H9 (cell line): ENCODE results near the gene FCN1. TPM values are rescaled to one million over a fixed set of nuclear protein-coding genes. Genes with fewer than 3 reads are reported as not detected.

Source experiments
- DNase-seq: peaks from one replicate; pipeline ENCODE4 v3.0.0-alpha.2; 2017
- H2AFZ ChIP-seq: one replicate; pipeline ENCODE4 v1.6.1; 2013; ENCODE audit warnings: mild to moderate bottlenecking, low read length, control low read depth, moderate library complexity
- H2AK5ac ChIP-seq: 2 replicates; pipeline ENCODE4 v1.6.1; 2013; ENCODE audit warnings: low read length, control low read depth, mixed read lengths; ENCODE audit not compliant: insufficient read length
- H2BK120ac ChIP-seq: one replicate; pipeline ENCODE4 v1.6.1; 2013; ENCODE audit warnings: low read depth, mild to moderate bottlenecking, low read length, control low read depth, inconsistent platforms; ENCODE audit not compliant: poor library complexity, severe bottlenecking
- H2BK12ac ChIP-seq: 2 replicates; pipeline ENCODE4 v1.6.1; 2013; ENCODE audit warnings: low read length, control low read depth, mixed read lengths, low read depth; ENCODE audit not compliant: insufficient read length
- H2BK15ac ChIP-seq: 2 replicates; pipeline ENCODE4 v1.6.1; 2013; ENCODE audit warnings: low read depth, low read length, control low read depth
- H2BK20ac ChIP-seq: one replicate; pipeline ENCODE4 v1.6.1; 2013; ENCODE audit warnings: low read depth, mild to moderate bottlenecking, low read length, control low read depth, inconsistent platforms; ENCODE audit not compliant: poor library complexity, severe bottlenecking
- H2BK5ac ChIP-seq: 2 replicates; pipeline ENCODE4 v1.6.1; 2013; ENCODE audit warnings: low read length, control low read depth, mixed read lengths; ENCODE audit not compliant: insufficient read length
- H3K14ac ChIP-seq: 2 replicates; pipeline ENCODE4 v1.6.1; 2013; ENCODE audit warnings: low read length, control low read depth; ENCODE audit not compliant: insufficient read depth
- H3K18ac ChIP-seq: 2 replicates; pipeline ENCODE4 v1.6.1; 2013; ENCODE audit warnings: low read depth, mild to moderate bottlenecking, mixed read lengths, low read length, control low read depth; ENCODE audit not compliant: insufficient read length
- H3K23ac ChIP-seq: 2 replicates; pipeline ENCODE4 v1.6.1; 2013; ENCODE audit warnings: low read length, control low read depth, mixed read lengths, low read depth; ENCODE audit not compliant: insufficient read length
- H3K23me2 ChIP-seq: 2 replicates; pipeline ENCODE4 v1.6.1; 2013; ENCODE audit warnings: low read depth, mild to moderate bottlenecking, mixed read lengths, low read length, control low read depth; ENCODE audit not compliant: insufficient read length, poor library complexity, severe bottlenecking
- H3K27ac ChIP-seq: 2 replicates; pipeline ENCODE4 v1.5.1; 2013; ENCODE audit warnings: low read length, control low read depth, mixed read lengths, low read depth; ENCODE audit not compliant: insufficient read length
- H3K27me3 ChIP-seq: 2 replicates; pipeline ENCODE4 v1.6.1; 2013; ENCODE audit warnings: low read length, control low read depth, inconsistent platforms; ENCODE audit not compliant: insufficient read depth
- H3K4ac ChIP-seq: 2 replicates; pipeline ENCODE4 v1.6.1; 2013; ENCODE audit warnings: low read depth, mild to moderate bottlenecking, control low read depth, inconsistent platforms, low read length, moderate library complexity
- H3K4me1 ChIP-seq: 2 replicates; pipeline ENCODE4 v1.6.1; 2013; ENCODE audit warnings: low read length, control low read depth, inconsistent platforms; ENCODE audit not compliant: insufficient read depth
- H3K4me2 ChIP-seq: 2 replicates; pipeline ENCODE4 v1.6.1; 2013; ENCODE audit warnings: low read length, control low read depth, mixed read lengths; ENCODE audit not compliant: insufficient read length, insufficient read depth
- H3K56ac ChIP-seq: 2 replicates; pipeline ENCODE4 v1.6.1; 2013; ENCODE audit warnings: low read depth, mild to moderate bottlenecking, mixed read lengths, low read length, control low read depth; ENCODE audit not compliant: insufficient read length
- H3K79me1 ChIP-seq: 2 replicates; pipeline ENCODE4 v1.6.1; 2013; ENCODE audit warnings: low read depth, mild to moderate bottlenecking, moderate library complexity, low read length, control low read depth, inconsistent platforms; ENCODE audit not compliant: insufficient read depth, poor library complexity, severe bottlenecking
- H3K79me2 ChIP-seq: 2 replicates; pipeline ENCODE4 v1.6.1; 2013; ENCODE audit warnings: low read length, control low read depth, inconsistent platforms; ENCODE audit not compliant: insufficient read depth
- H3K9ac ChIP-seq: 2 replicates; pipeline ENCODE4 v1.6.1; 2013; ENCODE audit warnings: low read length, control low read depth, mixed read lengths; ENCODE audit not compliant: insufficient read length; ENCODE audit errors: extremely low read depth
- H3K9me3 ChIP-seq: one replicate; pipeline ENCODE4 v1.6.1; 2013; ENCODE audit warnings: low read depth, low read length, inconsistent platforms; ENCODE audit not compliant: control insufficient read depth
- H3T11ph ChIP-seq: one replicate; pipeline ENCODE4 v1.6.1; 2013; ENCODE audit warnings: mild to moderate bottlenecking, low read length, control low read depth, inconsistent platforms
- H4K20me1 ChIP-seq: one replicate; pipeline ENCODE4 v1.6.1; 2013; ENCODE audit not compliant: control insufficient read depth, insufficient read length, insufficient read depth
- H4K5ac ChIP-seq: 2 replicates; pipeline ENCODE4 v1.6.1; 2013; ENCODE audit warnings: low read depth, mild to moderate bottlenecking, mixed read lengths, low read length, control low read depth; ENCODE audit not compliant: insufficient read length
- H4K8ac ChIP-seq: replicated peaks from 2 replicates; pipeline ENCODE4 v1.6.1; 2013; ENCODE audit warnings: low read length, control low read depth, mixed read lengths, low read depth; ENCODE audit not compliant: insufficient read length
- H4K91ac ChIP-seq: 2 replicates; pipeline ENCODE4 v1.6.1; 2013; ENCODE audit warnings: low read depth, mild to moderate bottlenecking, moderate library complexity, mixed read lengths, low read length, control low read depth; ENCODE audit not compliant: insufficient read length
- H3K27ac Mint-ChIP-seq, 3 experiments: 2 replicates in 2 of 3; 3 replicates in 1 of 3; pipeline ENCODE4 v1.8.0; 2020 to 2021; ENCODE audit warnings: mixed read lengths in 3 of 3, mild to moderate bottlenecking in 1 of 3, moderate library complexity in 1 of 3
- H3K27me3 Mint-ChIP-seq: 2 replicates; pipeline ENCODE4 v1.8.0; 2021; ENCODE audit warnings: low read depth, mild to moderate bottlenecking, moderate library complexity, mixed read lengths
- H3K36me3 Mint-ChIP-seq, 3 experiments: 2 replicates in 2 of 3; 3 replicates in 1 of 3; pipeline ENCODE4 v1.8.0; 2020 to 2021; ENCODE audit warnings: low read depth in 3 of 3, mixed read lengths in 3 of 3; ENCODE audit not compliant: insufficient read depth in 1 of 3
- H3K4me1 Mint-ChIP-seq, 2 experiments: 2 replicates each; pipeline ENCODE4 v1.8.0; 2020; ENCODE audit warnings: mixed read lengths in 2 of 2
- H3K4me3 Mint-ChIP-seq, 2 experiments: 2 replicates in 1 of 2; 3 replicates in 1 of 2; pipeline ENCODE4 v1.8.0; 2020 to 2021; ENCODE audit warnings: mild to moderate bottlenecking in 2 of 2, mixed read lengths in 2 of 2, moderate library complexity in 1 of 2
- H3K9me3 Mint-ChIP-seq, 2 experiments: 2 replicates in 1 of 2; 3 replicates in 1 of 2; pipeline ENCODE4 v1.8.0; 2020; ENCODE audit warnings: mild to moderate bottlenecking in 2 of 2, mixed read lengths in 2 of 2, moderate library complexity in 1 of 2
- WGBS: extraction: QIAGEN DNeasy Blood & Tissue Kit; methylation state at CpG from one replicate; pipeline ENCODE4 v1.1.7; 2013; ENCODE audit warnings: missing lambda C conversion rate, low lambda C conversion rate, mixed read lengths; ENCODE audit not compliant: insufficient read length; ENCODE audit errors: extremely low coverage; 5-methylcytosine and 5-hydroxymethylcytosine counted together
- total RNA-seq: library from RNA; stranded (reverse); gene quantifications from 2 replicates; pipeline ENCODE4 v1.2.1, GENCODE V29; 2021
- TF ChIP-seq, protein P1 (sequence below): fragments of 200-600 bp; sonication (generic); conservative IDR thresholded peaks from 3 replicates; pipeline ENCODE4 v1.8.0; 2021; ENCODE audit warnings: antibody characterized with exemption, mild to moderate bottlenecking

Gene FCN1
- total RNA-seq, 1 experiment from 2014 or later: not detected

DNA sequence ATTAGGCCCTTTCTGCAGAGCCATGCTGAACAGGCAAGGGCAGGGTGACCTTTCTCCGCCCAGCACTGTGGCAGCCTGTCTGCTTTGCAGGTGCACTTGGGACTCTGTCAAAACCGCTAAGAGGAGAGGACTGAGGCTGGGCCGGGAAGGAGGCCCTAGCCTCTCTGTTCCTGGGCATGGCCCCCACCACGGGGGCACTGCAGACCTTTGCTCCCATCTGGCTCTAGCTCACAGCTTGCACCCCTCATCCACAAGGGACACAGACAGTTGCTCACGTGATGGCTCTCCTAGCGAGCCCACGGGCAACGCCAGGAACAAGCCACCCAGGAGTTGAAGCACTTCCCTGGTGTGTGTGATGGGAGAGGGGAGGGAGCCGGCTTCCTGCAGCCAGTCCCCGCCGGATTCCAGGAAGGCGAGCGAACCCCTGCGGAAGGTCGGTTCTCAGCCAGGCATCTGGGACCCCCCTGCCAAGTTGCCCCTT lies 43.0 kb upstream of the FCN1 start:
- Histone ChIP-seq H4K91ac (no peak overlapping the region), H3K23ac (no peak overlapping the region), H2BK20ac (no peak overlapping the region), H2BK15ac (no peak overlapping the region), H4K20me1 (no peaks in the 10 kb centered on the region), H3K56ac (no peak overlapping the region), H3K4me2 (no peak overlapping the region), H3K4ac (no peak overlapping the region), H3K4me1 (no peaks in the 10 kb centered on the region), H3K79me2 (no peaks in the 10 kb centered on the region), H3K27me3 (no peaks in the 10 kb centered on the region), H3K23me2 (no peaks in the 10 kb centered on the region), H3K14ac (no peak overlapping the region), H2AK5ac (no peak overlapping the region), H3K79me1 (no peaks in the 10 kb centered on the region), H2BK120ac (no peak overlapping the region), H4K5ac (no peak overlapping the region), H4K8ac (no peak overlapping the region), H2BK5ac (no peak overlapping the region), H2AFZ (no peak overlapping the region), H3K18ac (no peak overlapping the region), H3K27ac (no peak overlapping the region), H3K9me3 (no peaks in the 10 kb centered on the region), H2BK12ac (no peak overlapping the region), H3T11ph (no peak overlapping the region), H3K9ac (no peak overlapping the region)
- no CpG with 5 or more reads among the region's 15 CpGs for WGBS
- Mint-ChIP-seq H3K36me3 (no peaks in the 10 kb centered on the region; a peak in 1 of 7 replicates), H3K4me1 (peaks cover 0 to 6% of the 10 kb centered on the region in 2 experiments; a peak in 2 of 4 replicates), H3K4me3 (no peak overlapping the region), H3K9me3 (peaks cover 0 to 2% of the 10 kb centered on the region in 2 experiments; a peak in 1 of 5 replicates), H3K27ac (no peak overlapping the region), H3K27me3 (no peaks in the 10 kb centered on the region)
- TF ChIP-seq, protein P1, sequence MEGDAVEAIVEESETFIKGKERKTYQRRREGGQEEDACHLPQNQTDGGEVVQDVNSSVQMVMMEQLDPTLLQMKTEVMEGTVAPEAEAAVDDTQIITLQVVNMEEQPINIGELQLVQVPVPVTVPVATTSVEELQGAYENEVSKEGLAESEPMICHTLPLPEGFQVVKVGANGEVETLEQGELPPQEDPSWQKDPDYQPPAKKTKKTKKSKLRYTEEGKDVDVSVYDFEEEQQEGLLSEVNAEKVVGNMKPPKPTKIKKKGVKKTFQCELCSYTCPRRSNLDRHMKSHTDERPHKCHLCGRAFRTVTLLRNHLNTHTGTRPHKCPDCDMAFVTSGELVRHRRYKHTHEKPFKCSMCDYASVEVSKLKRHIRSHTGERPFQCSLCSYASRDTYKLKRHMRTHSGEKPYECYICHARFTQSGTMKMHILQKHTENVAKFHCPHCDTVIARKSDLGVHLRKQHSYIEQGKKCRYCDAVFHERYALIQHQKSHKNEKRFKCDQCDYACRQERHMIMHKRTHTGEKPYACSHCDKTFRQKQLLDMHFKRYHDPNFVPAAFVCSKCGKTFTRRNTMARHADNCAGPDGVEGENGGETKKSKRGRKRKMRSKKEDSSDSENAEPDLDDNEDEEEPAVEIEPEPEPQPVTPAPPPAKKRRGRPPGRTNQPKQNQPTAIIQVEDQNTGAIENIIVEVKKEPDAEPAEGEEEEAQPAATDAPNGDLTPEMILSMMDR: no peak
- no peak for DNase-seq
